Lung (tissue), 12 donors: Measurements from ENCODE around the gene TDG. TPM values are rescaled to one million over a fixed set of nuclear protein-coding genes. Genes with fewer than 3 reads are reported as not detected.

Experiments
- ATAC-seq: fragments of 200-7000 bp; cut with Tn5 transposase; one replicate; pipeline ENCODE4 v1.9.1; 2020; ENCODE audit warnings: moderate number of reproducible peaks; ENCODE audit not compliant: insufficient read depth, low FRiP score
- DNase-seq, 3 donors: peaks; one replicate each; pipeline ENCODE4 v3.0.0-alpha.2; 2013 to 2017
- H3K27ac ChIP-seq, 2 donors: one replicate each; pipeline ENCODE4 v1.5.1; 2013; ENCODE audit warnings: mild to moderate bottlenecking in 2 of 2, moderate library complexity in 2 of 2, control low read depth in 1 of 2, inconsistent platforms in 1 of 2, low read depth in 1 of 2, low read length in 1 of 2
- H3K27me3 ChIP-seq, 3 donors: one replicate each; pipeline ENCODE4 v1.5.1; 2013; ENCODE audit warnings: low read length in 2 of 3; ENCODE audit not compliant: control insufficient read depth in 3 of 3, insufficient read depth in 3 of 3
- H3K36me3 ChIP-seq, 4 donors: one replicate each; pipeline ENCODE4 v1.5.1; 2013; ENCODE audit warnings: low read length in 4 of 4, mild to moderate bottlenecking in 1 of 4, moderate library complexity in 1 of 4; ENCODE audit not compliant: control insufficient read depth in 4 of 4, insufficient read depth in 4 of 4
- H3K4me1 ChIP-seq, 5 donors: one replicate each; pipeline ENCODE4 v1.5.1; 2013; ENCODE audit warnings: low read length in 5 of 5, mild to moderate bottlenecking in 2 of 5, moderate library complexity in 1 of 5; ENCODE audit not compliant: control insufficient read depth in 5 of 5, insufficient read depth in 5 of 5
- H3K4me3 ChIP-seq: one replicate; pipeline ENCODE4 v1.5.1; 2013; ENCODE audit warnings: mild to moderate bottlenecking, control low read depth, moderate library complexity
- H3K9ac ChIP-seq, 2 donors: one replicate each; pipeline ENCODE4 v1.5.1; 2013; ENCODE audit warnings: low read length in 2 of 2, control low read depth in 1 of 2; ENCODE audit not compliant: insufficient read depth in 1 of 2
- H3K9me3 ChIP-seq, 4 donors: one replicate each; pipeline ENCODE4 v1.5.1; 2013; ENCODE audit warnings: low read length in 3 of 4, mild to moderate bottlenecking in 1 of 4, moderate library complexity in 1 of 4; ENCODE audit not compliant: control insufficient read depth in 4 of 4, insufficient read depth in 3 of 4
- CTCF ChIP-seq: IDR thresholded peaks from 2 replicates; pipeline ENCODE4 v1.5.1; 2012; ENCODE audit warnings: mild to moderate bottlenecking; ENCODE audit errors: control extremely low read depth, extremely low read depth
- WGBS, 2 donors: extraction: QIAGEN DNeasy Blood & Tissue Kit; methylation state at CpG; one replicate each; pipeline ENCODE4 v1.1.7; 2013; 5-methylcytosine and 5-hydroxymethylcytosine counted together
- polyA plus RNA-seq, 2 donors: library from polyadenylated mRNA; stranded (reverse); fragments of 200-250 nt; gene quantifications; one replicate each; pipeline ENCODE4 v1.2.1, GENCODE V29; 2013
- total RNA-seq, 2 donors: library from RNA; depleted of rRNA in 1 of 2; stranded (reverse); fragments of >200 nt in 1 of 2; gene quantifications; one replicate each; pipeline ENCODE4 v1.2.1, GENCODE V29; 2014 to 2021
- donor health status: control.
- donor health status: control.
- donor health status: Bipolar disorder and iron deficiency.
- donor health status: healthy.
- donor health status: DM: yes; HTN: yes; CAD: no.

The TDG gene
- total and polyA plus RNA-seq, 4 donors = 10.6 to 41.0 (median 16.2) TPM

GRCh38 chr12:103978384-103978982 is 12.8 kb downstream of the TDG start:
- ATAC-seq (no peak), DNase-seq (no peak)
- peaks cover 0 to 6% (median 0%) of the 10 kb centered on the region in 5 donors for H3K4me1 ChIP-seq
- WGBS, 2 donors = 82 to 88% methylated on average over 4 of the region's 4 CpGs
- no peak overlapping the region for H3K27ac ChIP-seq
- no peaks in the 10 kb centered on the region for H3K9me3 ChIP-seq
- no peaks in the 10 kb centered on the region for H3K27me3 ChIP-seq
- no peak overlapping the region for H3K4me3 ChIP-seq
- no peak overlapping the region for H3K9ac ChIP-seq
- peaks cover 17 to 38% (median 33%) of the 10 kb centered on the region in 4 donors for H3K36me3 ChIP-seq
- no peak for TF ChIP-seq CTCF

GRCh38 chr12:103986829-103987228 is 21.2 kb downstream of the TDG start:
- H3K27ac ChIP-seq = no peak overlapping the region
- no peaks in the 10 kb centered on the region for H3K27me3 ChIP-seq
- H3K4me3 ChIP-seq = no peak overlapping the region
- ATAC-seq (no peak), DNase-seq (no peak)
- H3K9ac ChIP-seq = no peak overlapping the region
- no peak for TF ChIP-seq CTCF
- H3K36me3 ChIP-seq = peaks cover 9 to 40% (median 20%) of the 10 kb centered on the region in 4 donors
- WGBS, 2 donors = 93% methylated on average over 2 of the region's 2 CpGs
- no peaks in the 10 kb centered on the region for H3K4me1 ChIP-seq
- no peaks in the 10 kb centered on the region for H3K9me3 ChIP-seq

GRCh38 chr12:103994235-103994634 is 28.6 kb downstream of the TDG start:
- DNase-seq = no peak
- Histone ChIP-seq H3K9ac (no peak overlapping the region), H3K27me3 (no peaks in the 10 kb centered on the region), H3K9me3 (peaks cover 0 to 1% (median 0%) of the 10 kb centered on the region in 4 donors), H3K4me1 (peaks cover 0 to 4% (median 0%) of the 10 kb centered on the region in 5 donors), H3K4me3 (no peak overlapping the region), H3K36me3 (peaks cover 0 to 8% (median 1%) of the 10 kb centered on the region in 4 donors), H3K27ac (no peak overlapping the region)
- TF ChIP-seq CTCF = no peak
- WGBS, 2 donors = 92% methylated on average over 4 of the region's 4 CpGs
- ATAC-seq = no peak

- Histone ChIP-seq H3K9me3 (peaks cover 0 to 1% (median 0%) of the 10 kb centered on the region in 4 donors), H3K4me3 (no peak overlapping the region), H3K36me3 (peaks cover 0 to under 1% (median 0%) of the 10 kb centered on the region in 4 donors), H3K4me1 (peaks cover 0 to 4% (median 0%) of the 10 kb centered on the region in 5 donors), H3K27me3 (no peaks in the 10 kb centered on the region), H3K9ac (no peak overlapping the region), H3K27ac (no peak overlapping the region)
- DNase-seq (no peak), ATAC-seq (no peak)
- whole genome bisulfite sequencing, 2 donors = 92 to 93% methylated on average over 5 of the region's 5 CpGs
- TF ChIP-seq CTCF = no peak
Observed at GRCh38 chr12:103996595-103996994, 30.9 kb downstream of the TDG start.
